Endothelial cell of umbilical vein (primary cell): ENCODE data around the gene SYNCRIP. TPM values are rescaled to one million over a fixed set of nuclear protein-coding genes. Genes with fewer than 3 reads are reported as not detected.
"Not testable (repeated sequence)": the region's sequence is repeated elsewhere in the genome, so short reads cannot be mapped to it uniquely, and the experiment has no call there.

Experiments used
- BruUV-seq: library from RNA; stranded (reverse); fragments of 400-500 nt; replicated peaks from 2 replicates; lab custom pipeline; 2021; lab: Mats Ljungman, UMichigan
- CTCF ChIA-PET: fragments of 300-600, 350-600 bp; sonication (Branson Sonifier 250); formaldehyde crosslinking; loops from one replicate; lab custom pipeline; 2021; ENCODE audit warnings: antibody characterized with exemption, inconsistent platforms; lab: Charles Lee
- POLR2A ChIA-PET: fragments of 300-600, 350-600 bp; sonication (Branson Sonifier 250); formaldehyde crosslinking; loops from one replicate; lab custom pipeline; 2021; ENCODE audit warnings: antibody characterized with exemption, inconsistent platforms; lab: Charles Lee
- DNase-seq: peaks from one replicate; pipeline ENCODE4 v3.0.0-alpha.2; 2011; ENCODE audit warnings: low read depth, low spot score
- FAIRE-seq: peaks from 2 replicates; lab custom pipeline; 2011; peaks lifted over from hg19 to GRCh38; lab: Jason Lieb, UNC
- H2AFZ ChIP-seq: 2 replicates; pipeline ENCODE4 v1.6.0; 2012; ENCODE audit warnings: low read depth, low read length, control low read depth, inconsistent platforms
- H3K27ac ChIP-seq: 2 replicates; pipeline ENCODE4 v1.5.1; 2011; ENCODE audit warnings: low read depth, mild to moderate bottlenecking, control low read depth, low read length, moderate library complexity; ENCODE audit not compliant: insufficient read depth
- H3K27me3 ChIP-seq, 2 experiments: 2 replicates each; pipeline versions ENCODE4 v1.6.0 to v1.6.1; 2011; ENCODE audit warnings: low read length in 2 of 2, mixed read lengths in 1 of 2; ENCODE audit not compliant: control insufficient read depth in 2 of 2, insufficient read depth in 2 of 2
- H3K36me3 ChIP-seq, 2 experiments: 2 replicates in 1 of 2; 3 replicates in 1 of 2; pipeline ENCODE4 v1.5.1; 2011; ENCODE audit warnings: low read length in 2 of 2, mild to moderate bottlenecking in 1 of 2, moderate library complexity in 1 of 2; ENCODE audit not compliant: control insufficient read depth in 2 of 2, insufficient read depth in 2 of 2; ENCODE audit errors: extremely low read depth in 1 of 2
- H3K4me1 ChIP-seq: 3 replicates; pipeline ENCODE4 v1.5.1; 2011; ENCODE audit warnings: mild to moderate bottlenecking, low read length; ENCODE audit not compliant: control insufficient read depth, insufficient read depth; ENCODE audit errors: extremely low read depth
- H3K4me2 ChIP-seq: 2 replicates; pipeline ENCODE4 v1.6.1; 2011; ENCODE audit warnings: low read length, control low read depth, mixed read lengths; ENCODE audit not compliant: insufficient read depth
- H3K4me3 ChIP-seq, 3 experiments: fragments of 200-600 bp in 1 of 3; sonication (generic), shearing (Covaris generic) in 1 of 3; replicated peaks in 1 of 3; 2 replicates each; pipeline ENCODE4 v1.5.1; 2011 to 2016; ENCODE audit warnings: control low read depth in 3 of 3, low read length in 3 of 3, mild to moderate bottlenecking in 2 of 3, inconsistent platforms in 1 of 3, low read depth in 1 of 3, moderate library complexity in 1 of 3; ENCODE audit not compliant: insufficient read depth in 1 of 3
- H3K79me2 ChIP-seq: 2 replicates; pipeline ENCODE4 v1.6.0; 2012; ENCODE audit warnings: low read length, inconsistent platforms; ENCODE audit not compliant: control insufficient read depth, insufficient read depth
- H3K9ac ChIP-seq: replicated peaks from 2 replicates; pipeline ENCODE3; 2011; ENCODE audit warnings: low read length, control low read depth; ENCODE audit not compliant: insufficient read depth; ENCODE audit errors: extremely low read depth
- H3K9me1 ChIP-seq: replicated peaks from 3 replicates; pipeline ENCODE4 v1.6.0; 2011; ENCODE audit warnings: mild to moderate bottlenecking, low read length; ENCODE audit not compliant: control insufficient read depth, insufficient read depth; ENCODE audit errors: extremely low read depth
- H3K9me3 ChIP-seq: replicated peaks from 2 replicates; pipeline ENCODE4 v1.5.1; 2012; ENCODE audit warnings: low read length, inconsistent platforms; ENCODE audit not compliant: control insufficient read depth, insufficient read depth
- H4K20me1 ChIP-seq: replicated peaks from 2 replicates; pipeline ENCODE3; 2011; ENCODE audit warnings: mild to moderate bottlenecking, low read length; ENCODE audit not compliant: control insufficient read depth, insufficient read depth; ENCODE audit errors: extremely low read depth
- JUN ChIP-seq: IDR thresholded peaks from 2 replicates; pipeline ENCODE4 v1.6.1; 2011; ENCODE audit warnings: borderline replicate concordance, low read depth; ENCODE audit not compliant: insufficient read length, insufficient read depth
- POLR2AphosphoS5 ChIP-seq: IDR thresholded peaks from 2 replicates; pipeline ENCODE4 v1.6.1; 2012; ENCODE audit warnings: low read depth, mild to moderate bottlenecking, control low read depth, low read length, moderate library complexity; ENCODE audit not compliant: insufficient read depth
- dilution Hi-C: fragments of 300-500 bp; cut with MboI; formaldehyde crosslinking; loops from one replicate; pipeline ENCODE4 v1.15.0; 2019; ENCODE audit warnings: low sequenced_read_pairs; ENCODE audit not compliant: extremely low pct_ligation_motif_present
- intact Hi-C: fragments of 100-400 bp; cut with micrococcal nuclease; formaldehyde crosslinking; loops from one replicate; pipeline ENCODE4 v1.10.0; 2022
- polyA plus RNA-seq, 4 experiments: library from polyadenylated mRNA; depleted of rRNA in 3 of 4; stranded (reverse) in 3 of 4; unstranded in 1 of 4; fragments of >200 nt; gene quantifications; 2 replicates each; pipeline versions ENCODE4 v1.2.1 to v1.2.3, GENCODE V29; 2011 to 2012; ENCODE audit warnings: missing spikeins in 1 of 4
- total RNA-seq: library from RNA; stranded (reverse); gene quantifications from 2 replicates; pipeline ENCODE4 v1.2.3, GENCODE V29; 2021
- TF ChIP-seq, protein P1 (sequence below), 2 donors: IDR thresholded peaks; 1 replicate in 1 of 2; 2 replicates in 1 of 2; pipeline ENCODE4 v1.5.1; 2011; ENCODE audit warnings: low read length in 2 of 2, mild to moderate bottlenecking in 2 of 2, moderate library complexity in 2 of 2, control low read depth in 1 of 2, inconsistent platforms in 1 of 2, low read depth in 1 of 2; ENCODE audit not compliant: insufficient read depth in 1 of 2; ENCODE audit errors: extremely low read depth in 1 of 2
- TF ChIP-seq, protein P2 (sequence below): IDR thresholded peaks from 2 replicates; pipeline ENCODE4 v1.6.1; 2011; ENCODE audit not compliant: insufficient read depth, insufficient read length

Gene SYNCRIP
- total and polyA plus RNA-seq, 2 donors (not counting 3 experiments of a cell fraction or from before 2014, with no cell fraction given), result 16.3 to 155 TPM

DNA sequence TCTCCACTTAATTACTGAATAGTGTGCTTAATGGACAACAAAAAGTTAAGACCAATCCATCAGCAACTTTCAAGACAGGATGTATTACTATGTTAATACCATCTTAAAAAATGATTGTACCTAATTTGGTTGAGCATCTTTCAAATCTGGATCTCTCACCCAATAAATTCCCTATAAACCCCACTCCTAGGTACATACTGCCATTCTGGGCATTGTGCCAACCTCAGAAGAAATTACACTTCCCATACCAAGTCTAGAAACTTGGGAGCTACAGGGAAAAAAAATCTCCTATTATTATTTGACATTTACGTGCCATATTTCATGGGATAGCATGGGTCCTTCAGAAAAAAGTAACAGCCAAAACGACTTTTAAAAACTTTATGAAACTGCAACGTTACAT is 5.1 kb downstream of the SYNCRIP start:
- intact Hi-C loops, result no loop called here
- CTCF ChIA-PET, result interaction anchor here (9.2 kb wide), 1 partner anchor 39 kb away, joined by 78 read pairs; no protein-coding TSS in a partner anchor

GRCh38 chr6:85632164-85632942 is 10.3 kb downstream of the SYNCRIP start:
- H3K9me3 ChIP-seq, result no peaks in the 10 kb centered on the region
- H3K4me2 ChIP-seq, result no peak overlapping the region
- FAIRE-seq, result no peak
- H2AFZ ChIP-seq, result no peak overlapping the region
- no peak for DNase-seq
- TF ChIP-seq, protein P1, sequence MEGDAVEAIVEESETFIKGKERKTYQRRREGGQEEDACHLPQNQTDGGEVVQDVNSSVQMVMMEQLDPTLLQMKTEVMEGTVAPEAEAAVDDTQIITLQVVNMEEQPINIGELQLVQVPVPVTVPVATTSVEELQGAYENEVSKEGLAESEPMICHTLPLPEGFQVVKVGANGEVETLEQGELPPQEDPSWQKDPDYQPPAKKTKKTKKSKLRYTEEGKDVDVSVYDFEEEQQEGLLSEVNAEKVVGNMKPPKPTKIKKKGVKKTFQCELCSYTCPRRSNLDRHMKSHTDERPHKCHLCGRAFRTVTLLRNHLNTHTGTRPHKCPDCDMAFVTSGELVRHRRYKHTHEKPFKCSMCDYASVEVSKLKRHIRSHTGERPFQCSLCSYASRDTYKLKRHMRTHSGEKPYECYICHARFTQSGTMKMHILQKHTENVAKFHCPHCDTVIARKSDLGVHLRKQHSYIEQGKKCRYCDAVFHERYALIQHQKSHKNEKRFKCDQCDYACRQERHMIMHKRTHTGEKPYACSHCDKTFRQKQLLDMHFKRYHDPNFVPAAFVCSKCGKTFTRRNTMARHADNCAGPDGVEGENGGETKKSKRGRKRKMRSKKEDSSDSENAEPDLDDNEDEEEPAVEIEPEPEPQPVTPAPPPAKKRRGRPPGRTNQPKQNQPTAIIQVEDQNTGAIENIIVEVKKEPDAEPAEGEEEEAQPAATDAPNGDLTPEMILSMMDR (IDR thresholded peaks at IDR 0.05; ENCODE audit: extremely low read depth in 1 of 2, insufficient read depth in 1 of 2, low read depth in 1 of 2, low read length in 2 of 2), result no peak
- no peak for TF ChIP-seq JUN
- H3K9ac ChIP-seq, result no peak overlapping the region
- intact Hi-C loops, result no loop called here
- no peaks in the 10 kb centered on the region for H3K27me3 ChIP-seq
- H3K79me2 ChIP-seq, result peaks cover 96% of the 10 kb centered on the region
- POLR2A ChIA-PET, result interaction anchor here (1.1 to 3.5 kb wide), 2 partner anchors 23 to 46 kb away, joined by 3 to 31 read pairs; no protein-coding TSS in a partner anchor
- no peak overlapping the region for H3K27ac ChIP-seq
- dilution Hi-C loops, result no loop called here
- CTCF ChIA-PET, result no interaction called here
- H3K36me3 ChIP-seq, result peaks cover 25 to 38% of the 10 kb centered on the region in 2 experiments
- BruUV-seq, result no TSS peak
- no peak overlapping the region for H3K4me3 ChIP-seq
- H4K20me1 ChIP-seq, result peaks cover 9% of the 10 kb centered on the region
- H3K9me1 ChIP-seq, result no peaks in the 10 kb centered on the region
- no peaks in the 10 kb centered on the region for H3K4me1 ChIP-seq

More for the DNA sequence above, 5.1 kb downstream of the SYNCRIP start:
- peaks cover 98% of the 10 kb centered on the region for H3K79me2 ChIP-seq
- FAIRE-seq, result no peak
- no TSS peak for BruUV-seq
- no peak overlapping the region for H3K9ac ChIP-seq
- H3K27me3 ChIP-seq, result no peaks in the 10 kb centered on the region
- no peaks in the 10 kb centered on the region for H3K9me1 ChIP-seq
- no peak for DNase-seq
- dilution Hi-C loops, result no loop called here
- no peak overlapping the region for H2AFZ ChIP-seq
- H3K36me3 ChIP-seq, result peaks cover 23 to 34% of the 10 kb centered on the region in 2 experiments
- H3K4me2 ChIP-seq, result no peak overlapping the region
- TF ChIP-seq POLR2AphosphoS5, result no peak
- TF ChIP-seq, protein P2, sequence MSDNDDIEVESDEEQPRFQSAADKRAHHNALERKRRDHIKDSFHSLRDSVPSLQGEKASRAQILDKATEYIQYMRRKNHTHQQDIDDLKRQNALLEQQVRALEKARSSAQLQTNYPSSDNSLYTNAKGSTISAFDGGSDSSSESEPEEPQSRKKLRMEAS, result no peak
- H4K20me1 ChIP-seq, result peaks cover 14% of the 10 kb centered on the region
- H3K4me3 ChIP-seq, result no peak overlapping the region
- POLR2A ChIA-PET, result interaction anchor here (10.4 kb wide), 1 partner anchor 39 kb away, joined by 372 read pairs; no protein-coding TSS in a partner anchor
- H3K27ac ChIP-seq, result no peak overlapping the region
- peaks cover 20% of the 10 kb centered on the region for H3K4me1 ChIP-seq
- H3K9me3 ChIP-seq, result no peaks in the 10 kb centered on the region

GRCh38 chr6:85631117-85631516 is 11.6 kb downstream of the SYNCRIP start:
- FAIRE-seq, intact Hi-C loops, H3K9me3 ChIP-seq, H2AFZ ChIP-seq, H3K27me3 ChIP-seq, H3K9ac ChIP-seq, H3K4me3 ChIP-seq, DNase-seq, H3K4me1 ChIP-seq, H3K4me2 ChIP-seq, BruUV-seq, dilution Hi-C loops, H3K27ac ChIP-seq, H3K9me1 ChIP-seq: not testable (repeated sequence)
- Histone ChIP-seq H4K20me1 (peaks cover 12% of the 10 kb centered on the region), H3K36me3 (peaks cover 21 to 37% of the 10 kb centered on the region in 2 experiments), H3K79me2 (peaks cover 96% of the 10 kb centered on the region)
- POLR2A ChIA-PET, result interaction anchor here (0.8 to 3.5 kb wide), 2 partner anchors 11 to 47 kb away, joined by 3 to 31 read pairs; partner anchors contain the start of gene SYNCRIP
- CTCF ChIA-PET, result interaction anchor here (1.1 to 1.3 kb wide), 2 partner anchors 9 to 20 kb away, joined by 4 to 6 read pairs; no protein-coding TSS in a partner anchor
